NK-92 (cell line): ENCODE results near the gene CNOT8.
"Not testable (repeated sequence)": the region's sequence is repeated elsewhere in the genome, so short reads cannot be mapped to it uniquely, and the experiment has no call there.

ENCODE experiments used
- DNase-seq: peaks from one replicate; lab custom pipeline; 2025; ENCODE audit not compliant: unreplicated experiment; lab: John Stamatoyannopoulos, UW

The CNOT8 gene

GRCh38 chr5:154863291-154864080 lies 5.1 kb downstream of the CNOT8 start:
- no peak for DNase-seq

DNA sequence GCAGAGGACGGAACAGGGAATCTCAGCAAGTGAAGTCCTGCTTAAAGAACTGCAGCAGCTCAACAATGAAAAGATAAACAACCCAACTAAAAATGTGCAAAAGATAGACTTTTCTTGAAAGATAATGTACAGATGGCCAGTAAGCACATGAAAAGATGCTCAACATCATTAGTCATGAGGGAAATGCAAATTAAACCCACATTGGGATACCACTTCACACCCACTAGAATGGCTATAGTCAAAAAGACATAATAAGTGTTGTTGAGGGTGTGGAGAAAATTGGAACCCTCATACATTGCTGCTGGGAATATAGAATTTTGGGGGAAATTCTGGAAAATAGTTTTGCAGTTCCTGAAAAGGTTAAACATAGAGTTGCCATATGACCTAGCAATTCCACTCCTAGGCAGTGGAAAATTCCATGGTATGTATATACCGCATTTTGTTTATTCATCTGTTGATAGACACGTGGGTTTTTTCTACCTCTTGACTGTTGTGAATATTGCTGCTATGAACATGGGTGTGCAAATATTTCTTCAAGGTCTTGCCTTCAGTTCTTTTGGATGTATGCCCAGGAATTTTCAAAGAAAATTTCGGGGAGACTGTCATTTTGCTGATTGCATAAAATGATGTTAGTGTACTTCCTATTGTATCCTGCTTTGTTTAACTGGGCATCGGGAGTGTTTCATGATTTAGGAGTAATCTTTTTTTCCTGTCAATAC lies 7.2 kb downstream of the CNOT8 start:
- DNase-seq = no peak

DNA sequence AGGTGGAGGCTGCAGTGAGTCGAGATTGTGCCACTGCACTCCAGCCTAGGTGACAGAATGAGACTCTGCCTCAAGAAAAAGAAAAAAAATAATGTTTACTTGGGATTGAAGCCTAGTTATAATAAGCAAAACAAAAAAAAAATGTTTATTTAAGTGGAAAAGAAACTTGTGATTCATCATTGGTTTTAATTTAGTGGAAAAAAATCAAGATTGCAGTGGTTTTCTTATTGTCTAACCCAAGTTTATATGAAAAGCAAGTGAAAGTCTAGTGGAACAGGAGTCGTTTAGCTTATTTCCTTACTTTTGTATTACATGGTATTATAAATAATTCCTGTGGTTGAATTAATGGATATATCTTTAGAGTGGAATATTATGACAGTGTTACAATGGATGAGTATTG lies 8.4 kb downstream of the CNOT8 start:
- no peak for DNase-seq

DNA sequence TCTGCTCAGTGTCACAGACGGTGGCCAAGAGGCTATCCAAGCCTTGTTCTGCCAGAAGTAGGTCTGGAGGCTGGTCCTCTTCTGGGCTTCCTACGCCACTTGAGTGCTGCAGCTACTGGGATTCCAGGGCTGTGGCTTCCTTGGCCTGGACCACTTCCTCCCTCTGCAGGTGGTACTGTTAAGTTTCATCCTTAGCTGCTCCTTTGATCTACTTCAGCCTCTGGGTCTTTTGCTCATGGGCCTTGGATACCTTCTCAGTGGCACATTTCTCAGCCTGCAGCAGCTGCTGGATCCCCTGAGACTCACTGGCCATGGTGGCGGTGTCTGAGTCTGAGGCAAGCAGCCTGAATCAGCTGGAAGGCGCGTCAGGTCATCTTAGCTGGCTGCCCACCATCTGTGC lies 10.3 kb downstream of the CNOT8 start:
- DNase-seq = no peak

- no peak for DNase-seq
These were observed 13.3 kb downstream of the CNOT8 start for GRCh38 chr5:154871734-154872133.

DNA sequence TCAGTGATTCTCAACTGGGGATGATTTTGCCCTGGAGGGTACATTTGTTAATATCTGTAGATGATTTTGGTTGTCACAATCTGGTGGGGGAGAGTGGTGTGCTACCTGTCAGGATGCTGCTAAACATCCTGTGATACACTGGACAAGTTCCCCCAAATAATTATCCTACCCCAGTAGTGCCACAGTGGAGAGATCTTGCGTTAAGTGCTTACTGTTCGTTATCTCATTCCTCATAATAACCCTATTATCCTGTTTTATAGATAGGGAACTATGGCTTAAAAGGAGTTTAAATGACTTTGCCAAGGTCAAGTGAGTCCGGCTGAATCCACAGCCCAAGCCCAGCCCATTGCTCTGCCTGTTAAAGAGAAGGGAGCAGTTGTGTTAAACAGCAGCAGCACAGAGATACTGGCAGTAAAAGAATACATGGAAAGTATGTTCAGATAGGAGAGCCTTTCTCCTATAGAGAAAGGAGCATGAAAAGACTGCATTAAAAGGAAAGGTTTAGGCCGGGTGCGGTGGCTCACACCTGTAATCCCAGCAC lies 15.4 kb downstream of the CNOT8 start:
- no peak for DNase-seq

DNA sequence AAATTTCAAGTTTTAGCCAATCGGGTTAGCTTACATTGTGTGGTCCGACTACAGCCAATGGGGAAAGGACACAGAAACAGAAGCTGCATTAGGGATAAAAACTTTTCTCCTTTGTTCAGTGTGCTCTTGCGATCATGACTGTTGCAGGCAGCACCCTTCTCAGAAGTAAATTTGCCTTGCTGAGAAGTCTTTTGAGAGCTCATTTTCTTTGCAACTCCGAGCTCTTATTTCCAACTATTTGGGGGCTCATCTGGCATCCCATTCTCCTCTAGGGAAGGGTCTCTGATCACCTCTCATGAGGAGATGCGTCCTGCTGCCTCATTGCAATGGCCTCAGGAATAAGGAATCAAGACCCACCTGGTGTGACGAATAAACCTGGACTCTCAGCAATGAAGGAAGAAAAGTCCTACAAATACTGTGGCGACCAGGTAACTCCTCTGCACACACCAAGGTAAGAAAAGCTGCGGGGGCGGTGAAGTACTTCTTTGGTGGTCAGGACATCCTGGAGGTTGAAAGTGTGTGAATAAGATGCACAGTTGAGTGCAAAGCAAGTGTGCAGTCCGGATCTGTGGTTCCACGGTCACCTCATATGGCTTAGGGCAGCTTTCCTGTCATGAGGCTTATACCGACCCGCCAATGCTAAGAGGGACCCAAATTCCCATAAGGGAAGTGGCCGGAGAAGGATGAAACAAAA lies 20.4 kb downstream of the CNOT8 start:
- DNase-seq = no peak

GRCh38 chr5:154881986-154882385 lies 23.6 kb downstream of the CNOT8 start:
- no peak for DNase-seq

- DNase-seq = no peak
These were observed 26.0 kb downstream of the CNOT8 start for GRCh38 chr5:154884424-154884823.

DNA sequence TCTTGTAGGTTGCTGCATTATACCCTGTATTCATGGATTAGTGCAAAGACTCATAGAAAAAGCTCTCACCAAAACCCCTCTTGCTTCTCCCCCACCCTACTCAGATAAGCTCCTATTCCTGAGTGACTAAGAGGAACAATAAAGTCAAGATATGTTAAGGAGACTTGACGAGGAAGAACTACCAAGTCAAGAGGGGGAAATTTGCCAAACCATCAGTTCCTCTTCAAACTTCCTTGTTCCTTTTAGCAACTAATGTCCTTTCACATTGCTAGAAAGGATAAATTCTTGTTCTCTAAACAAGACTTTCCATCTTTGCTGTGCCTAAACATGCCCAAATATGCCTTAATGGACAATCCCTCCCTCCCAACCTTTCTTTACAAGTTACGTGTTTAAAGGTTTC lies 27.0 kb downstream of the CNOT8 start:
- no peak for DNase-seq

DNA sequence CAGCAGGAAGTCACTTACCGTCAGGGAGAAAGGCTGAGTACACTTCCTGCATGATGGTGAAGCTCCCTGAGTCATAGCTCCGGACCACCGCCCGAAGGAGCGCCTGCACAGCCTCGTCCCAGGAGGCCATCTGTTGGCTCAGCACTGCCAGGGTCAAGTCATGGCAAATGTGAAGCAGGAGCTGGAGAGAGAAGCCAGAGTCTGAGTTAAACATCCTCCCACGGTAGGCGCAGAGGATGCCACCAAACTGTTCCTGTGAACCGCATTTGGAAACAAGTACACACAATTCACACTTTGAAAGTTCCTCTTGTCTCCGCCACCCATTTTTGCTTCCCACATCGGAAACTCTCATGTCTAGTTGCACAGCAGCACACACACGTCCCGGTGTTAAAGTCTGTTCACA lies 33.9 kb downstream of the CNOT8 start:
- no peak for DNase-seq

DNA sequence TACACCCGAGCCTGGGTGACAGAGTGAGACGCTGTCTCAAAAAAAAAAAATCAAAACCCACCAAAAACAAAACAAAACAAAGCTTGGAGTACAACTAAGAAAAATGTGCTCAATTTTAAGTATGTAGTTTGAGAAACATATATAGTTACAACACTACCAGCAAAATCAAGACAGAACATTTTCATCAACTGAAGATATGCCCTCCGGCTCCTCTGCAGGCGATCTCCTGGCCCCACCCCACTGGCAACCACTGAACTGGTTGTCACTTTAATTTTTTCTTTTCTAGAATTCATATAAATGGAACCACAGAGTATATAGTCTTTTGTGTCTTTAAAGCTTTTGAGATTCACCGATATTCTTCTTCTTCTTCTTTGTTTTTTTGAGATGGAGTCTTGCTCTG lies 35.0 kb downstream of the CNOT8 start:
- DNase-seq = no peak

- no peak for DNase-seq
These were observed 37.5 kb downstream of the CNOT8 start for GRCh38 chr5:154895606-154896561.

GRCh38 chr5:154896562-154897165 lies 38.2 kb downstream of the CNOT8 start:
- no peak for DNase-seq

DNA sequence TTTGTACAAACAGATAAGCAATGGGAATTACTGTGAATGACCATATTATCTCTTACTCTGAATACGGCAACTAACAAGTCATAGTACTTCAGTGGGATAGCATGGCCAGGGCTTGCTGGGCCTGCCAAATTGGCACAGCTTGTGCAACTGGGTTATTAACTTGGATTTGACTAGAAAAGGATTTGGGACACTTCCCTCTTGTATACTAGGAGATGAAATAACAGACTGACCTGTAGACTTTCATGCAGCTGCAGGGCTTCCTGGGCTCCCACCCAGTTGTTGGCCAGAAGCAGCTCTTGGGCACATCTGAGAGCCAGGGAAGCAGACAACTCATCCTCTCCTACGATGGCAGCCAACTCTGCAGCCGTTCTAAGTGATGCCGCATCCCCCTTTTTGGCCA lies 39.8 kb downstream of the CNOT8 start:
- DNase-seq = no peak

- DNase-seq = no peak
These were observed 40.9 kb downstream of the CNOT8 start for GRCh38 chr5:154899151-154899816.

DNA sequence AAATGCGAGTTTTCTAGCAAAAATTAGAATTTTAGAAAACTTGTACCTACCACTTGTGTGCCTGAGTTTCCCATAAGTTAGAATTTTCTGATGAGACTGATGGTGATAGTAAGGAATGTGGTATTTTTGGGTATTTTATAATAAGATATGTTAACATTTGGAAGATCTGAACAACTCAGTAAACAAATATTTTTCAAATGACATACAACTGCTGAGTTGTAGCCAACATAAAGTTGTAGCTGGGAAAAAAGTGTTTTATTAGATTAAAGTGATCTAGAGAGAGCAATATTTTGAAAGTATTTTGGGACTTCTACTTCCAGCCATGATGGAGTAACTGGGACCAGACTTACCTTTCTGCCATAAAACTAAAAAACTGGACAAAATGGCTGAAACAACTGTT lies 41.6 kb downstream of the CNOT8 start:
- no peak for DNase-seq

DNA sequence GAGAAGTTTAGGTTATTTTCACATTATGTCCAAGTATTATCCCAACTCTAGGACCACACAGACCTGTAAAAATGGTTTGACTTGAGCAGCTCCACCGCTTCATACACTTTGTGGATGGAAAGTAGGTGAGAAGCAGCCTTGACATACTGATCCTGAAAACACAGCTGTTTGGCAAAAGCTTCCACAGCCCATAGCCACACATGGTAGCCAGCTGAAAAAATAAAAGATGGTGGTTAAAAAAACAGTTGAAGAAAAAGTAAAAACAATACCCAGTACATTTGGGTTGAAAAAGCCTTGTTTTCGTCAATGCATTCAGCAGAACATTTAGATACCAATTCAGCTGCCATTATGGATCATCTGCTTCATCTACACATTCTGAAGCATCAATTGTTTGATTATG lies 42.8 kb downstream of the CNOT8 start:
- DNase-seq = no peak

- DNase-seq = no peak
These were observed 43.5 kb downstream of the CNOT8 start for GRCh38 chr5:154901913-154902312.

- not testable (repeated sequence) for DNase-seq
These were observed 47.2 kb downstream of the CNOT8 start for GRCh38 chr5:154905601-154906000.
